Esophagus squamous epithelium (tissue), 5 donors: ENCODE data around the gene DGKB. TPM values are rescaled to one million over a fixed set of nuclear protein-coding genes. Genes with fewer than 3 reads are reported as not detected.

Experiments used
- DNase-seq: peaks from one replicate; lab custom pipeline; 2025; lab: John Stamatoyannopoulos, UW
- H3K27ac ChIP-seq, 4 donors: fragments of 200-600 bp; sonication (generic); one replicate each; pipeline ENCODE4 v1.5.1; 2016 to 2019; ENCODE audit warnings: mild to moderate bottlenecking in 1 of 4
- H3K27me3 ChIP-seq, 4 donors: fragments of 200-600 bp; sonication (generic); 1 replicate in 3 of 4; 2 replicates in 1 of 4; pipeline versions ENCODE4 v1.5.1 to v1.6.0; 2017 to 2021; ENCODE audit warnings: antibody characterized with exemption in 1 of 4
- H3K36me3 ChIP-seq, 3 donors: fragments of 200-600 bp; sonication (generic); one replicate each; pipeline ENCODE4 v1.5.1; 2016 to 2019
- H3K4me1 ChIP-seq, 3 donors: fragments of 200-600 bp; sonication (generic); one replicate each; pipeline ENCODE4 v1.5.1; 2017 to 2019
- H3K4me3 ChIP-seq, 4 donors: fragments of 200-600 bp; sonication (generic); 1 replicate in 3 of 4; 2 replicates in 1 of 4; pipeline ENCODE4 v1.5.1; 2016 to 2019; ENCODE audit warnings: mild to moderate bottlenecking in 2 of 4, moderate library complexity in 1 of 4
- H3K9me3 ChIP-seq, 3 donors: fragments of 200-600 bp; sonication (generic); one replicate each; pipeline ENCODE4 v1.5.1; 2016 to 2019
- CTCF ChIP-seq, 6 experiments: fragments of 450-650 bp in 4 of 6; fragments of 200-600 bp in 2 of 6; sonication (generic) in 2 of 6; IDR thresholded peaks; one replicate each; pipeline ENCODE4 v1.5.1; 2016 to 2019; ENCODE audit warnings: antibody characterized with exemption in 6 of 6, mild to moderate bottlenecking in 4 of 6, moderate library complexity in 4 of 6
- POLR2A ChIP-seq, 4 donors: fragments of 450-650 bp; IDR thresholded peaks; one replicate each; pipeline ENCODE4 v1.6.1; 2017; ENCODE audit warnings: antibody characterized with exemption in 4 of 4, mild to moderate bottlenecking in 4 of 4, moderate library complexity in 3 of 4
- WGBS, 2 donors: methylation state at CpG; one replicate each; pipeline ENCODE4 v1.1.5; 2018; 5-methylcytosine and 5-hydroxymethylcytosine counted together
- intact Hi-C: fragments of 100-400 bp; cut with DNase I; formaldehyde crosslinking; loops from one replicate; pipeline ENCODE4 v1.15.0; 2022
- total RNA-seq, 4 donors: library from RNA; depleted of rRNA; stranded (reverse); fragments of >200 nt; gene quantifications; one replicate each; pipeline ENCODE4 v1.1.0, GENCODE V29; 2016
- donor health status: DM: yes; HTN: yes; CAD: no.

The DGKB gene
- total RNA-seq, 4 donors from 2014 or later, result 0.09 to 1.1 (median 0.23) TPM; not detected in 1

GRCh38 chr7:14905764-14906163 lies 3.2 kb upstream of the DGKB start:
- no peak for DNase-seq
- no peaks in the 10 kb centered on the region for H3K27me3 ChIP-seq
- 47 to 51% methylated on average over 4 of the region's 4 CpGs for WGBS, 2 donors
- no peaks in the 10 kb centered on the region for H3K9me3 ChIP-seq
- peaks cover 0 to 7% (median 0%) of the 10 kb centered on the region in 3 donors for H3K4me1 ChIP-seq
- intact Hi-C loops, result no loop called here
- H3K27ac ChIP-seq, result no peak overlapping the region
- TF ChIP-seq POLR2A (IDR thresholded peaks at IDR 0.05) (no peak), CTCF (IDR thresholded peaks at IDR 0.05) (no peak)
- no peak overlapping the region for H3K4me3 ChIP-seq
- no peaks in the 10 kb centered on the region for H3K36me3 ChIP-seq

GRCh38 chr7:14900051-14900450 lies 2.5 kb downstream of the DGKB start:
- no peak for DNase-seq
- H3K27ac ChIP-seq, result no peak overlapping the region
- intact Hi-C loops, result no loop called here
- no peaks in the 10 kb centered on the region for H3K9me3 ChIP-seq
- TF ChIP-seq POLR2A (IDR thresholded peaks at IDR 0.05) (no peak), CTCF (IDR thresholded peaks at IDR 0.05) (no peak)
- 64 to 87% methylated on average over 4 of the region's 4 CpGs for WGBS, 2 donors
- no peaks in the 10 kb centered on the region for H3K27me3 ChIP-seq
- no peak overlapping the region for H3K4me3 ChIP-seq
- peaks cover 0 to 7% (median 0%) of the 10 kb centered on the region in 3 donors for H3K4me1 ChIP-seq
- no peaks in the 10 kb centered on the region for H3K36me3 ChIP-seq

- Histone ChIP-seq H3K36me3 (no peaks in the 10 kb centered on the region), H3K27me3 (no peaks in the 10 kb centered on the region), H3K4me3 (no peak overlapping the region), H3K4me1 (peaks cover 0 to 7% (median 0%) of the 10 kb centered on the region in 3 donors), H3K9me3 (no peaks in the 10 kb centered on the region), H3K27ac (no peak overlapping the region)
- no peak for DNase-seq
- TF ChIP-seq CTCF (IDR thresholded peaks at IDR 0.05) (no peak), POLR2A (IDR thresholded peaks at IDR 0.05) (no peak)
- intact Hi-C loops, result no loop called here
- 53% methylated on average over 3 of the region's 3 CpGs for WGBS, 2 donors
Measured at GRCh38 chr7:14899030-14899429, 3.5 kb downstream of the DGKB start.

GRCh38 chr7:14896461-14896860 lies 6.1 kb downstream of the DGKB start:
- Histone ChIP-seq H3K9me3 (no peaks in the 10 kb centered on the region), H3K4me3 (no peak overlapping the region), H3K27me3 (no peaks in the 10 kb centered on the region), H3K27ac (no peak overlapping the region), H3K4me1 (no peaks in the 10 kb centered on the region), H3K36me3 (no peaks in the 10 kb centered on the region)
- 80 to 89% methylated on average over 2 of the region's 2 CpGs for WGBS, 2 donors
- DNase-seq, result no peak
- intact Hi-C loops, result no loop called here
- no peak for TF ChIP-seq POLR2A (IDR thresholded peaks at IDR 0.05)
- TF ChIP-seq CTCF (IDR thresholded peaks at IDR 0.05), result no peak

GRCh38 chr7:14894826-14895225 lies 7.7 kb downstream of the DGKB start:
- TF ChIP-seq CTCF (IDR thresholded peaks at IDR 0.05), result no peak
- TF ChIP-seq POLR2A (IDR thresholded peaks at IDR 0.05), result no peak
- DNase-seq, result no peak

More at GRCh38 chr7:14894826-14895225, 7.7 kb downstream of the DGKB start:
- Histone ChIP-seq H3K27me3 (no peaks in the 10 kb centered on the region), H3K36me3 (no peaks in the 10 kb centered on the region), H3K27ac (no peak overlapping the region), H3K4me1 (no peaks in the 10 kb centered on the region), H3K9me3 (no peaks in the 10 kb centered on the region), H3K4me3 (no peak overlapping the region)
- intact Hi-C loops, result no loop called here
